OCI-LY3 (cell line): ENCODE results near the gene EPS8L1.

Experiments used
- EZH2phosphoT487 ChIP-seq: fragments of 200-600 bp; shearing (Covaris generic); IDR thresholded peaks from 2 replicates; pipeline ENCODE4 v1.6.1; 2018; ENCODE audit warnings: antibody characterized with exemption, mixed run types, low read depth
- TF ChIP-seq, protein P1 (sequence below): fragments of 200-600, 300-600 bp; sonication (generic); IDR thresholded peaks from 2 replicates; pipeline ENCODE4 v1.5.1; 2014; ENCODE audit warnings: antibody characterized with exemption, low read length, low read depth

DNA sequence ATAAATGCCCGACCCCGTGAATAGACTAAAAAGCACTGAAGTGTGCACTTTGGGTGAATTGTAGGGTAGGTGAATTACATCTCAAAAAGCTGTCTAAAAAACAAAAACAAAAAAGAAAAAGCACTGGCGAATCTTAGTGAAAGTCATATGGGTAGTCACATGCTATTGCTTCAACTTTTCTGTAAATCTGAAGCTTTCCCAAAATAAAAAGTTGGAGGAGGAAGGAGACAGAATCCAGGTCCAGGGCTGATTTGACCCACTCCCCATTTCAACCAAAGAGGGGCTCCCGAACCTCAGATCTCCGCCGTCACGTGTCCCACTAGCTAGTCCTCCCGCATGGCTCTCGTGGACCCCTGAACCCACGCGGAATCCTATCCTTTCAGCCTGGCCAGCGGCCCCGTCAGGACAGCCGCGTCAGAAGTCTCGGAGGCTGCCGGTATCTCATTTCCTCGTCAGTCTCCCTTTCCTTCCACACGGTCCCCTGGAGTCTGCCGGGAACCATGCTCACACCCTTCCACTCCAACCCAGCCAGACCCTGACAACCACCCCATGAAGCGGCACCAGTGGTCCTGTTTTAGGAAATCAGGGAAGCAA is 35.7 kb downstream of the EPS8L1 start:
- TF ChIP-seq, protein P1, sequence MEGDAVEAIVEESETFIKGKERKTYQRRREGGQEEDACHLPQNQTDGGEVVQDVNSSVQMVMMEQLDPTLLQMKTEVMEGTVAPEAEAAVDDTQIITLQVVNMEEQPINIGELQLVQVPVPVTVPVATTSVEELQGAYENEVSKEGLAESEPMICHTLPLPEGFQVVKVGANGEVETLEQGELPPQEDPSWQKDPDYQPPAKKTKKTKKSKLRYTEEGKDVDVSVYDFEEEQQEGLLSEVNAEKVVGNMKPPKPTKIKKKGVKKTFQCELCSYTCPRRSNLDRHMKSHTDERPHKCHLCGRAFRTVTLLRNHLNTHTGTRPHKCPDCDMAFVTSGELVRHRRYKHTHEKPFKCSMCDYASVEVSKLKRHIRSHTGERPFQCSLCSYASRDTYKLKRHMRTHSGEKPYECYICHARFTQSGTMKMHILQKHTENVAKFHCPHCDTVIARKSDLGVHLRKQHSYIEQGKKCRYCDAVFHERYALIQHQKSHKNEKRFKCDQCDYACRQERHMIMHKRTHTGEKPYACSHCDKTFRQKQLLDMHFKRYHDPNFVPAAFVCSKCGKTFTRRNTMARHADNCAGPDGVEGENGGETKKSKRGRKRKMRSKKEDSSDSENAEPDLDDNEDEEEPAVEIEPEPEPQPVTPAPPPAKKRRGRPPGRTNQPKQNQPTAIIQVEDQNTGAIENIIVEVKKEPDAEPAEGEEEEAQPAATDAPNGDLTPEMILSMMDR = no peak
- no peak for TF ChIP-seq EZH2phosphoT487
